Endothelial cell of umbilical vein (primary cell): ENCODE data around the gene DNAJC22. TPM values are rescaled to one million over a fixed set of nuclear protein-coding genes. Genes with fewer than 3 reads are reported as not detected.

Source experiments
- BruUV-seq: library from RNA; stranded (reverse); fragments of 400-500 nt; replicated peaks from 2 replicates; lab custom pipeline; 2021; lab: Mats Ljungman, UMichigan
- CTCF ChIA-PET: fragments of 300-600, 350-600 bp; sonication (Branson Sonifier 250); formaldehyde crosslinking; loops from one replicate; lab custom pipeline; 2021; ENCODE audit warnings: antibody characterized with exemption, inconsistent platforms; lab: Charles Lee
- POLR2A ChIA-PET: fragments of 300-600, 350-600 bp; sonication (Branson Sonifier 250); formaldehyde crosslinking; loops from one replicate; lab custom pipeline; 2021; ENCODE audit warnings: antibody characterized with exemption, inconsistent platforms; lab: Charles Lee
- DNase-seq: peaks from one replicate; pipeline ENCODE4 v3.0.0-alpha.2; 2011; ENCODE audit warnings: low read depth, low spot score
- FAIRE-seq: peaks from 2 replicates; lab custom pipeline; 2011; peaks lifted over from hg19 to GRCh38; lab: Jason Lieb, UNC
- H2AFZ ChIP-seq: 2 replicates; pipeline ENCODE4 v1.6.0; 2012; ENCODE audit warnings: low read depth, low read length, control low read depth, inconsistent platforms
- H3K27ac ChIP-seq: 2 replicates; pipeline ENCODE4 v1.5.1; 2011; ENCODE audit warnings: low read depth, mild to moderate bottlenecking, control low read depth, low read length, moderate library complexity; ENCODE audit not compliant: insufficient read depth
- H3K27me3 ChIP-seq, 2 experiments: 2 replicates each; pipeline versions ENCODE4 v1.6.0 to v1.6.1; 2011; ENCODE audit warnings: low read length in 2 of 2, mixed read lengths in 1 of 2; ENCODE audit not compliant: control insufficient read depth in 2 of 2, insufficient read depth in 2 of 2
- H3K36me3 ChIP-seq, 2 experiments: 2 replicates in 1 of 2; 3 replicates in 1 of 2; pipeline ENCODE4 v1.5.1; 2011; ENCODE audit warnings: low read length in 2 of 2, mild to moderate bottlenecking in 1 of 2, moderate library complexity in 1 of 2; ENCODE audit not compliant: control insufficient read depth in 2 of 2, insufficient read depth in 2 of 2; ENCODE audit errors: extremely low read depth in 1 of 2
- H3K4me1 ChIP-seq: 3 replicates; pipeline ENCODE4 v1.5.1; 2011; ENCODE audit warnings: mild to moderate bottlenecking, low read length; ENCODE audit not compliant: control insufficient read depth, insufficient read depth; ENCODE audit errors: extremely low read depth
- H3K4me2 ChIP-seq: 2 replicates; pipeline ENCODE4 v1.6.1; 2011; ENCODE audit warnings: low read length, control low read depth, mixed read lengths; ENCODE audit not compliant: insufficient read depth
- H3K4me3 ChIP-seq, 3 experiments: fragments of 200-600 bp in 1 of 3; sonication (generic), shearing (Covaris generic) in 1 of 3; replicated peaks in 1 of 3; 2 replicates each; pipeline ENCODE4 v1.5.1; 2011 to 2016; ENCODE audit warnings: control low read depth in 3 of 3, low read length in 3 of 3, mild to moderate bottlenecking in 2 of 3, inconsistent platforms in 1 of 3, low read depth in 1 of 3, moderate library complexity in 1 of 3; ENCODE audit not compliant: insufficient read depth in 1 of 3
- H3K79me2 ChIP-seq: 2 replicates; pipeline ENCODE4 v1.6.0; 2012; ENCODE audit warnings: low read length, inconsistent platforms; ENCODE audit not compliant: control insufficient read depth, insufficient read depth
- H3K9ac ChIP-seq: replicated peaks from 2 replicates; pipeline ENCODE3; 2011; ENCODE audit warnings: low read length, control low read depth; ENCODE audit not compliant: insufficient read depth; ENCODE audit errors: extremely low read depth
- H3K9me1 ChIP-seq: replicated peaks from 3 replicates; pipeline ENCODE4 v1.6.0; 2011; ENCODE audit warnings: mild to moderate bottlenecking, low read length; ENCODE audit not compliant: control insufficient read depth, insufficient read depth; ENCODE audit errors: extremely low read depth
- H3K9me3 ChIP-seq: replicated peaks from 2 replicates; pipeline ENCODE4 v1.5.1; 2012; ENCODE audit warnings: low read length, inconsistent platforms; ENCODE audit not compliant: control insufficient read depth, insufficient read depth
- H4K20me1 ChIP-seq: replicated peaks from 2 replicates; pipeline ENCODE3; 2011; ENCODE audit warnings: mild to moderate bottlenecking, low read length; ENCODE audit not compliant: control insufficient read depth, insufficient read depth; ENCODE audit errors: extremely low read depth
- EZH2 ChIP-seq: IDR thresholded peaks from 2 replicates; pipeline ENCODE4 v1.6.1; 2012; ENCODE audit warnings: borderline replicate concordance, low read depth, mild to moderate bottlenecking, moderate library complexity, low read length, inconsistent platforms; ENCODE audit not compliant: severe bottlenecking
- FOS ChIP-seq: IDR thresholded peaks from 2 replicates; pipeline ENCODE4 v1.6.1; 2011; ENCODE audit warnings: mild to moderate bottlenecking, low read length, moderate library complexity, borderline replicate concordance; ENCODE audit not compliant: insufficient read depth
- GATA2 ChIP-seq: IDR thresholded peaks from 2 replicates; pipeline ENCODE4 v1.7.0; 2011; ENCODE audit warnings: low read depth, mild to moderate bottlenecking, moderate library complexity, mixed read lengths, low read length; ENCODE audit not compliant: insufficient read length, insufficient read depth
- JUN ChIP-seq: IDR thresholded peaks from 2 replicates; pipeline ENCODE4 v1.6.1; 2011; ENCODE audit warnings: borderline replicate concordance, low read depth; ENCODE audit not compliant: insufficient read length, insufficient read depth
- MYC ChIP-seq: IDR thresholded peaks from one replicate; pipeline ENCODE4 v1.6.1; 2011; ENCODE audit warnings: mild to moderate bottlenecking, low read depth, low read length
- POLR2A ChIP-seq: IDR thresholded peaks from 2 replicates; pipeline ENCODE4 v1.6.1; 2012; ENCODE audit warnings: low read depth, mild to moderate bottlenecking, control low read depth, low read length
- POLR2AphosphoS5 ChIP-seq: IDR thresholded peaks from 2 replicates; pipeline ENCODE4 v1.6.1; 2012; ENCODE audit warnings: low read depth, mild to moderate bottlenecking, control low read depth, low read length, moderate library complexity; ENCODE audit not compliant: insufficient read depth
- dilution Hi-C: fragments of 300-500 bp; cut with MboI; formaldehyde crosslinking; loops from one replicate; pipeline ENCODE4 v1.15.0; 2019; ENCODE audit warnings: low sequenced_read_pairs; ENCODE audit not compliant: extremely low pct_ligation_motif_present
- intact Hi-C: fragments of 100-400 bp; cut with micrococcal nuclease; formaldehyde crosslinking; loops from one replicate; pipeline ENCODE4 v1.10.0; 2022
- polyA plus RNA-seq, 4 experiments: library from polyadenylated mRNA; depleted of rRNA in 3 of 4; stranded (reverse) in 3 of 4; unstranded in 1 of 4; fragments of >200 nt; gene quantifications; 2 replicates each; pipeline versions ENCODE4 v1.2.1 to v1.2.3, GENCODE V29; 2011 to 2012; ENCODE audit warnings: missing spikeins in 1 of 4
- total RNA-seq: library from RNA; stranded (reverse); gene quantifications from 2 replicates; pipeline ENCODE4 v1.2.3, GENCODE V29; 2021
- TF ChIP-seq, protein P1 (sequence below), 2 donors: IDR thresholded peaks; 1 replicate in 1 of 2; 2 replicates in 1 of 2; pipeline ENCODE4 v1.5.1; 2011; ENCODE audit warnings: low read length in 2 of 2, mild to moderate bottlenecking in 2 of 2, moderate library complexity in 2 of 2, control low read depth in 1 of 2, inconsistent platforms in 1 of 2, low read depth in 1 of 2; ENCODE audit not compliant: insufficient read depth in 1 of 2; ENCODE audit errors: extremely low read depth in 1 of 2
- TF ChIP-seq, protein P2 (sequence below): IDR thresholded peaks from 2 replicates; pipeline ENCODE4 v1.6.1; 2011; ENCODE audit not compliant: insufficient read depth, insufficient read length

Gene DNAJC22
- total and polyA plus RNA-seq, 2 donors (not counting 3 experiments of a cell fraction or from before 2014, with no cell fraction given), result 1.3 to 1.4 TPM

DNA sequence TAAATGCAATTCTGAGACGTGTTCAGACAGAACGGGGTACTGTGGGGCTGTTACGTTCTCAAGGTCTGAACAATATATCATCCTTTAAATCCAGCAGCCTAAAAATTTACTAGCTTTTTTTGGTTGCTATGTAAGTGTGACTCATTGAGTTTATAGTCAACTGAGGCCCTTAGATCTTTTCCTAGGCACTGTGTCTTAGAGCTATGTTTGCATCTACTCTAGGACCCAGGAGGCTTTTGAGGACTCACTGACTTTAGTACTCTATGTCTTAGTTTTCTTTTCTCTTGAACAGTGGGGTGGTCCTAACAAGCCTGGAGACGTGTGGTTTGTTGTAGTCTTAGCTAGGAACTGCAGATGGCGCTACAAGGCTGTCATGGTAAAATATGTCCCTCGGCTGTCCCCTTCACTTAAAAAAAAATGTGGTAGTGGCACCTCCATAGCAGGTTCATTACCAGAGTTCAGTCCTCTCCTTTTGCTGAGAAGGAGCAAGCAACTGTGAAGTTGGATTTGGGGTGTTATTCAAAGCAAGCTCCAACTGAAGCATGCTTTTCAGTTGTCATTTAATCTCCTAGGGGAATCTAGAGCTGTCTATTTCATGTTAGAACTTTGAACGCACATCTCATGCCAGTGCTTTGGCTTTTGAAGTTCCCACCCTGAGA, 11.9 kb downstream of the DNAJC22 start:
- TF ChIP-seq POLR2A (no peak), FOS (peak; percentile 10)
- TF ChIP-seq, protein P1, sequence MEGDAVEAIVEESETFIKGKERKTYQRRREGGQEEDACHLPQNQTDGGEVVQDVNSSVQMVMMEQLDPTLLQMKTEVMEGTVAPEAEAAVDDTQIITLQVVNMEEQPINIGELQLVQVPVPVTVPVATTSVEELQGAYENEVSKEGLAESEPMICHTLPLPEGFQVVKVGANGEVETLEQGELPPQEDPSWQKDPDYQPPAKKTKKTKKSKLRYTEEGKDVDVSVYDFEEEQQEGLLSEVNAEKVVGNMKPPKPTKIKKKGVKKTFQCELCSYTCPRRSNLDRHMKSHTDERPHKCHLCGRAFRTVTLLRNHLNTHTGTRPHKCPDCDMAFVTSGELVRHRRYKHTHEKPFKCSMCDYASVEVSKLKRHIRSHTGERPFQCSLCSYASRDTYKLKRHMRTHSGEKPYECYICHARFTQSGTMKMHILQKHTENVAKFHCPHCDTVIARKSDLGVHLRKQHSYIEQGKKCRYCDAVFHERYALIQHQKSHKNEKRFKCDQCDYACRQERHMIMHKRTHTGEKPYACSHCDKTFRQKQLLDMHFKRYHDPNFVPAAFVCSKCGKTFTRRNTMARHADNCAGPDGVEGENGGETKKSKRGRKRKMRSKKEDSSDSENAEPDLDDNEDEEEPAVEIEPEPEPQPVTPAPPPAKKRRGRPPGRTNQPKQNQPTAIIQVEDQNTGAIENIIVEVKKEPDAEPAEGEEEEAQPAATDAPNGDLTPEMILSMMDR (IDR thresholded peaks at IDR 0.05; ENCODE audit: extremely low read depth in 1 of 2, insufficient read depth in 1 of 2, low read depth in 1 of 2, low read length in 2 of 2), result peak; percentile 74 to 76
- Histone ChIP-seq H3K9me1 (no peaks in the 10 kb centered on the region), H4K20me1 (no peaks in the 10 kb centered on the region), H3K9me3 (no peaks in the 10 kb centered on the region), H3K9ac (no peak overlapping the region), H3K27me3 (no peaks in the 10 kb centered on the region), H3K4me3 (no peak overlapping the region), H3K79me2 (no peaks in the 10 kb centered on the region), H3K36me3 (no peaks in the 10 kb centered on the region), H3K4me1 (no peaks in the 10 kb centered on the region), H3K4me2 (no peak overlapping the region), H3K27ac (no peak overlapping the region), H2AFZ (no peak overlapping the region)
- POLR2A ChIA-PET, result interaction anchor here (1.2 to 2.5 kb wide), 2 partner anchors 8 to 155 kb away, joined by 4 to 15 read pairs; partner anchors contain the start of gene SPATS2
- dilution Hi-C loops, result loop anchor here (25.0 kb wide), 1 partner anchor 154 kb away; no protein-coding TSS in a partner anchor
- CTCF ChIA-PET, result interaction anchor here (0.7 to 12.8 kb wide), 68 partner anchors 9 to 265 kb away, joined by 3 to 679 read pairs (median 8); partner anchors contain the start of genes C1QL4, DNAJC22, KCNH3 and PRPF40B
- DNase-seq (peak; percentile 82), FAIRE-seq (peak; percentile 56)
- no TSS peak for BruUV-seq
- intact Hi-C loops, result loop anchor here (1.0 to 5.0 kb wide), 3 partner anchors 156 to 222 kb away; partner anchors contain the start of gene MCRS1

DNA sequence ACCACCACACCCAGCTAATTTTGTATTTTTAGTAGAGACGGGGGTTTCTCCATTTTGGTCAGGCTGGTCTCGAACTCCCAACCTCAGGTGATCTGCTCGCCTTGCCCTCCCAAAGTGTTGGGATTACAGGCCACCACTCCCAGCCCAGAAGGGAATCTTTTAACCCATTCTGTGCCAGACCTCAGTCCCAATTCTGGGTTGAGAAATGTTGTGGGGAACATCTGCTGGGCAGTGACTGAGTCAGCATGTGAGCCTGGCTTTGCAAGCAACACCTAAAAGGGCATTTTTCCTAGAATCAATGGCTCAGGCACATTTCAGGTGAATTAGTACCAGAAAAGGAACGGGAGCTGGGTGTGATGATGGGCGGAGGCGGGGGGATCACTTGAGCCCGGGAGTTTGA, 13.0 kb downstream of the DNAJC22 start:
- ChIA-PET CTCF (interaction anchor here (0.6 to 12.8 kb wide), 27 partner anchors 8 to 222 kb away, joined by 3 to 679 read pairs (median 21); partner anchors contain the start of genes C1QL4, DNAJC22, KCNH3 and PRPH), POLR2A (no interaction called here)
- DNase-seq (no peak), FAIRE-seq (no peak)
- TF ChIP-seq JUN, result no peak
- no peak for TF ChIP-seq GATA2
- no peak for TF ChIP-seq EZH2
- no peak for TF ChIP-seq MYC
- TF ChIP-seq FOS, result no peak
- TF ChIP-seq, protein P2, sequence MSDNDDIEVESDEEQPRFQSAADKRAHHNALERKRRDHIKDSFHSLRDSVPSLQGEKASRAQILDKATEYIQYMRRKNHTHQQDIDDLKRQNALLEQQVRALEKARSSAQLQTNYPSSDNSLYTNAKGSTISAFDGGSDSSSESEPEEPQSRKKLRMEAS, result no peak
- TF ChIP-seq POLR2AphosphoS5, result no peak
- H3K9ac ChIP-seq, result no peak overlapping the region
- no peaks in the 10 kb centered on the region for H3K79me2 ChIP-seq
- H2AFZ ChIP-seq, result no peak overlapping the region
- no peaks in the 10 kb centered on the region for H3K36me3 ChIP-seq
- H3K9me1 ChIP-seq, result no peaks in the 10 kb centered on the region
- no peak overlapping the region for H3K4me3 ChIP-seq
- no peak overlapping the region for H3K27ac ChIP-seq
- no TSS peak for BruUV-seq
- dilution Hi-C loops, result loop anchor here (25.0 kb wide), 1 partner anchor 153 kb away; no protein-coding TSS in a partner anchor
- no peaks in the 10 kb centered on the region for H4K20me1 ChIP-seq
- H3K27me3 ChIP-seq, result no peaks in the 10 kb centered on the region
- peaks cover under 1% of the 10 kb centered on the region for H3K4me1 ChIP-seq
- intact Hi-C loops, result loop anchor here (5.0 kb wide), 1 partner anchor 208 kb away; the partner anchor contains the start of gene MCRS1
- H3K4me2 ChIP-seq, result no peak overlapping the region
- H3K9me3 ChIP-seq, result no peaks in the 10 kb centered on the region
